H1 (cell line): ENCODE measurements around the gene BCAR3. TPM values are rescaled to one million over a fixed set of nuclear protein-coding genes. Genes with fewer than 3 reads are reported as not detected.

Experiments
- CTCF ChIA-PET: fragments of 300-600 bp; sonication (Branson Sonifier 250); formaldehyde crosslinking; loops from one replicate; lab custom pipeline; 2021; ENCODE audit not compliant: partially characterized antibody; lab: Charles Lee
- POLR2A ChIA-PET: fragments of 300-600 bp; sonication (Branson Sonifier 250); formaldehyde crosslinking; loops from one replicate; lab custom pipeline; 2021; ENCODE audit warnings: inconsistent platforms; ENCODE audit not compliant: partially characterized antibody; lab: Charles Lee
- DNase-seq, 2 experiments: peaks; one replicate each; pipeline versions ENCODE4 v3.0.0 to v3.0.0-alpha.2; 2010 to 2022; ENCODE audit warnings: low spot score in 2 of 2, low read depth in 1 of 2, mixed read lengths in 1 of 2
- FAIRE-seq: peaks from 2 replicates; lab custom pipeline; 2011; peaks lifted over from hg19 to GRCh38; lab: Jason Lieb, UNC
- H2AFZ ChIP-seq: 2 replicates; pipeline ENCODE4 v1.8.1; 2012; ENCODE audit warnings: low read length, inconsistent platforms
- H2AK5ac ChIP-seq: 2 replicates; pipeline ENCODE4 v1.6.1; 2013; ENCODE audit warnings: low read depth, low read length
- H2BK120ac ChIP-seq: replicated peaks from 2 replicates; pipeline ENCODE3; 2013; ENCODE audit warnings: low read depth, low read length, inconsistent platforms
- H2BK12ac ChIP-seq: 2 replicates; pipeline ENCODE4 v1.6.1; 2013; ENCODE audit warnings: low read depth, low read length
- H2BK15ac ChIP-seq: 2 replicates; pipeline ENCODE4 v1.6.1; 2013; ENCODE audit warnings: low read length
- H2BK20ac ChIP-seq: 2 replicates; pipeline ENCODE4 v1.6.1; 2013; ENCODE audit warnings: low read length
- H2BK5ac ChIP-seq: 2 replicates; pipeline ENCODE4 v1.6.1; 2013; ENCODE audit warnings: low read depth, low read length
- H3K14ac ChIP-seq: 2 replicates; pipeline ENCODE4 v1.6.1; 2013; ENCODE audit warnings: inconsistent platforms; ENCODE audit not compliant: insufficient read length
- H3K18ac ChIP-seq: 2 replicates; pipeline ENCODE4 v1.6.1; 2013; ENCODE audit warnings: low read length; ENCODE audit errors: extremely low read depth
- H3K23ac ChIP-seq: 2 replicates; pipeline ENCODE4 v1.6.1; 2013; ENCODE audit warnings: inconsistent platforms; ENCODE audit not compliant: insufficient read length
- H3K23me2 ChIP-seq: 2 replicates; pipeline ENCODE4 v1.6.1; 2013; ENCODE audit warnings: low read depth, low read length
- H3K27ac ChIP-seq: 2 replicates; pipeline ENCODE4 v1.6.1; 2011; ENCODE audit warnings: low read depth, low read length, inconsistent platforms
- H3K27me3 ChIP-seq, 4 experiments: replicated peaks in 1 of 4; 1 replicate in 1 of 4; 2 replicates in 3 of 4; pipeline versions ENCODE4 v1.6.1 to v1.8.1; 2011 to 2013; ENCODE audit warnings: low read length in 3 of 4, mild to moderate bottlenecking in 3 of 4, inconsistent platforms in 2 of 4, mixed read lengths in 2 of 4, moderate library complexity in 1 of 4; ENCODE audit not compliant: control insufficient read depth in 3 of 4, insufficient read depth in 3 of 4; ENCODE audit errors: extremely low read depth in 1 of 4
- H3K36me3 ChIP-seq, 4 experiments: 2 replicates each; pipeline versions ENCODE4 v1.6.1 to v1.8.1; 2011 to 2013; ENCODE audit warnings: mild to moderate bottlenecking in 4 of 4, low read length in 3 of 4, moderate library complexity in 2 of 4, control low read depth in 1 of 4, inconsistent platforms in 1 of 4; ENCODE audit not compliant: insufficient read depth in 4 of 4, control insufficient read depth in 2 of 4
- H3K4ac ChIP-seq: replicated peaks from 2 replicates; pipeline ENCODE3; 2013; ENCODE audit warnings: low read length, low read depth, mixed read lengths, inconsistent platforms; ENCODE audit not compliant: insufficient read length
- H3K4me1 ChIP-seq, 4 experiments: replicated peaks in 1 of 4; 1 replicate in 1 of 4; 2 replicates in 3 of 4; pipeline versions ENCODE4 v1.6.1 to v1.8.1; 2011 to 2013; ENCODE audit warnings: low read length in 3 of 4, inconsistent platforms in 2 of 4, mixed read lengths in 1 of 4; ENCODE audit not compliant: insufficient read depth in 4 of 4, control insufficient read depth in 3 of 4
- H3K4me2 ChIP-seq, 2 experiments: 2 replicates each; pipeline versions ENCODE4 v1.6.1 to v1.8.1; 2011 to 2013; ENCODE audit warnings: low read depth in 2 of 2, low read length in 2 of 2, control low read depth in 1 of 2, inconsistent platforms in 1 of 2, mild to moderate bottlenecking in 1 of 2; ENCODE audit not compliant: insufficient read depth in 1 of 2
- H3K4me3 ChIP-seq, 4 experiments: fragments of 200-600, 300-600 bp in 1 of 4; sonication (generic), shearing (Covaris generic), sonication (Bioruptor Twin) in 1 of 4; 2 replicates each; pipeline versions ENCODE4 v1.5.1 to v1.8.1; 2011 to 2016; ENCODE audit warnings: low read length in 4 of 4, low read depth in 3 of 4, control low read depth in 2 of 4, inconsistent platforms in 2 of 4, mild to moderate bottlenecking in 2 of 4, mixed read lengths in 1 of 4, moderate library complexity in 1 of 4; ENCODE audit not compliant: insufficient read depth in 2 of 4; ENCODE audit errors: extremely low read depth in 1 of 4
- H3K56ac ChIP-seq: replicated peaks from 2 replicates; pipeline ENCODE3; 2013; ENCODE audit warnings: low read depth, mild to moderate bottlenecking, mixed read lengths, low read length, inconsistent platforms; ENCODE audit not compliant: insufficient read length
- H3K79me1 ChIP-seq: 2 replicates; pipeline ENCODE4 v1.6.1; 2013; ENCODE audit warnings: low read depth, low read length, control low read depth
- H3K79me2 ChIP-seq, 2 experiments: 2 replicates each; pipeline versions ENCODE4 v1.6.1 to v1.8.1; 2012 to 2013; ENCODE audit warnings: low read length in 2 of 2, mild to moderate bottlenecking in 2 of 2, inconsistent platforms in 1 of 2; ENCODE audit not compliant: insufficient read depth in 2 of 2, control insufficient read depth in 1 of 2
- H3K9ac ChIP-seq, 4 experiments: replicated peaks in 1 of 4; 1 replicate in 1 of 4; 2 replicates in 3 of 4; pipeline versions ENCODE4 v1.6.1 to v1.8.1; 2011 to 2013; ENCODE audit warnings: low read depth in 3 of 4, low read length in 3 of 4, control low read depth in 2 of 4, mild to moderate bottlenecking in 2 of 4, moderate library complexity in 2 of 4, inconsistent platforms in 1 of 4; ENCODE audit errors: extremely low read depth in 1 of 4
- H3K9me3 ChIP-seq, 2 experiments: 2 replicates each; pipeline versions ENCODE4 v1.6.1 to v1.8.1; 2012 to 2013; ENCODE audit warnings: mild to moderate bottlenecking in 2 of 2, moderate library complexity in 2 of 2, control low read depth in 1 of 2, inconsistent platforms in 1 of 2, low read depth in 1 of 2, low read length in 1 of 2, mixed read lengths in 1 of 2; ENCODE audit not compliant: insufficient read depth in 2 of 2
- H4K20me1 ChIP-seq, 2 experiments: replicated peaks in 1 of 2; 2 replicates each; pipeline versions ENCODE3 to v1.8.1; 2011 to 2013; ENCODE audit warnings: inconsistent platforms in 2 of 2, low read length in 2 of 2, mild to moderate bottlenecking in 1 of 2; ENCODE audit not compliant: insufficient read depth in 2 of 2, control insufficient read depth in 1 of 2
- H4K5ac ChIP-seq: 2 replicates; pipeline ENCODE4 v1.6.1; 2013; ENCODE audit warnings: low read length, low read depth, mixed read lengths, inconsistent platforms; ENCODE audit not compliant: insufficient read length
- H4K8ac ChIP-seq: 2 replicates; pipeline ENCODE4 v1.8.0; 2013; ENCODE audit warnings: mild to moderate bottlenecking, moderate library complexity, low read length, inconsistent platforms; ENCODE audit not compliant: insufficient read depth; ENCODE audit errors: extremely low read depth
- H4K91ac ChIP-seq: replicated peaks from 2 replicates; pipeline ENCODE3; 2013; ENCODE audit warnings: low read length, mixed read lengths, inconsistent platforms; ENCODE audit not compliant: insufficient read length
- CBX5 ChIP-seq: fragments of 300-800, 300-1000 bp; sonication (generic); IDR thresholded peaks from 2 replicates; pipeline ENCODE4 v1.7.1; 2016; ENCODE audit warnings: antibody characterized with exemption, low read length, low read depth
- CHD1 ChIP-seq: IDR thresholded peaks from 2 replicates; pipeline ENCODE4 v1.6.1; 2012; ENCODE audit warnings: low read depth, low read length, improper control_type of control experiment
- JUN ChIP-seq: IDR thresholded peaks from 2 replicates; pipeline ENCODE4 v1.6.1; 2011; ENCODE audit warnings: low read depth, mild to moderate bottlenecking, improper control_type of control experiment, low read length
- PHF8 ChIP-seq: fragments of 200-600 bp; sonication (generic); conservative IDR thresholded peaks from 2 replicates; pipeline ENCODE4 v1.7.1; 2012; ENCODE audit warnings: low read depth, mild to moderate bottlenecking, inconsistent platforms, low read length, moderate library complexity
- POLR2AphosphoS5 ChIP-seq: IDR thresholded peaks from 2 replicates; pipeline ENCODE4 v1.6.1; 2011; ENCODE audit warnings: low read depth, low read length
- RBBP5 ChIP-seq: IDR thresholded peaks from 2 replicates; pipeline ENCODE4 v1.7.1; 2012; ENCODE audit warnings: low read depth, mild to moderate bottlenecking, inconsistent platforms, low read length, moderate library complexity, borderline replicate concordance
- SAP30 ChIP-seq: fragments of 300-600 bp; sonication (generic); IDR thresholded peaks from 2 replicates; pipeline ENCODE4 v1.7.1; 2012; ENCODE audit warnings: low read length, moderate library complexity, mild to moderate bottlenecking, inconsistent platforms; ENCODE audit not compliant: insufficient read depth, insufficient replicate concordance
- TAF1 ChIP-seq: IDR thresholded peaks from 2 replicates; pipeline ENCODE4 v1.6.1; 2011; ENCODE audit warnings: mild to moderate bottlenecking, low read depth, low read length
- WGBS, 2 experiments: shearing (Covaris generic) in 1 of 2; methylation state at CpG; one replicate each; pipeline versions ENCODE4 v1.1.6 to v1.1.7; 2013 to 2015; ENCODE audit warnings: low lambda C conversion rate in 2 of 2, mixed read lengths in 2 of 2, inconsistent platforms in 1 of 2, low coverage in 1 of 2, missing lambda C conversion rate in 1 of 2; ENCODE audit not compliant: insufficient replicate concordance in 2 of 2, insufficient coverage in 1 of 2, insufficient read length in 1 of 2; ENCODE audit errors: extremely low coverage in 1 of 2, missing lambda C conversion rate in 1 of 2; 5-methylcytosine and 5-hydroxymethylcytosine counted together
- polyA plus RNA-seq, 7 experiments: library from polyadenylated mRNA; depleted of rRNA in 3 of 7; stranded (reverse) in 5 of 7; unstranded in 2 of 7; fragments of >200 nt in 5 of 7; fragments of 200-250 nt in 2 of 7; gene quantifications; 1 replicate in 5 of 7; 2 replicates in 1 of 7; 4 replicates in 1 of 7; pipeline versions ENCODE4 v1.2.1 to v1.2.3, GENCODE V29; 2011 to 2013; ENCODE audit warnings: missing spikeins in 2 of 7, mixed read lengths in 2 of 7
- total RNA-seq: library from RNA; stranded (reverse); fragmentation: NEBNext Ultra II Directional; extraction: Animal tissue kit (Norgen Biotek cat#: 25700); gene quantifications from 2 replicates; pipeline ENCODE4 v1.2.1, GENCODE V29; 2021

Gene BCAR3
- total and polyA plus RNA-seq, 2 of the 8 experiments (the other 6 are each of a cell fraction or from before 2014, with no cell fraction given): 5.6 to 9.2 TPM

GRCh38 chr1:93600663-93601062 lies 81.0 kb downstream of the BCAR3 start:
- Histone ChIP-seq H3K18ac (no peak overlapping the region), H2BK15ac (0 out of 2 replicates have a peak overlapping the region, but pooled peaks have one; percentile 47), H3K27ac (no peak overlapping the region), H3K4me3 (no peak overlapping the region), H3K4me2 (no peak overlapping the region), H4K8ac (no peak overlapping the region; the same call in 1 of the 2 replicates), H3K56ac (no peak overlapping the region), H3K9me3 (no peaks in the 10 kb centered on the region), H4K91ac (no peak overlapping the region), H2AFZ (no peak overlapping the region), H2AK5ac (peak overlapping the region; percentile 55; the same call in 1 of the 2 replicates), H2BK20ac (no peak overlapping the region), H4K20me1 (no peaks in the 10 kb centered on the region), H3K79me2 (no peaks in the 10 kb centered on the region; a peak in 1 of 4 replicates), H3K36me3 (no peaks in the 10 kb centered on the region), H3K23me2 (no peaks in the 10 kb centered on the region), H3K4ac (no peak overlapping the region), H4K5ac (no peak overlapping the region), H2BK12ac (no peak overlapping the region), H3K4me1 (peaks cover 0 to 6% (median 3%) of the 10 kb centered on the region in 4 experiments; a peak in 4 of 7 replicates), H2BK5ac (no peak overlapping the region), H3K9ac (no peak overlapping the region), H3K27me3 (no peaks in the 10 kb centered on the region), H2BK120ac (no peak overlapping the region), H3K14ac (no peak overlapping the region), H3K23ac (no peak overlapping the region), H3K79me1 (no peaks in the 10 kb centered on the region; the same call in 1 of the 2 replicates)
- FAIRE-seq (no peak), DNase-seq (no peak)
- 86% methylated on average over 2 of the region's 2 CpGs; no CpG with 5 or more reads in 1 of the 2 experiments for WGBS, 2 experiments
- TF ChIP-seq POLR2AphosphoS5 (no peak), PHF8 (no peak), CHD1 (no peak), RBBP5 (no peak), TAF1 (no peak), JUN (no peak), CBX5 (no peak), SAP30 (no peak)
- CTCF ChIA-PET: interaction anchor here (1.0 to 1.9 kb wide), 3 partner anchors 13 to 243 kb away, joined by 3 to 4 read pairs (median 3); no protein-coding TSS in a partner anchor
- POLR2A ChIA-PET: interaction anchor here (1.3 to 1.8 kb wide), 3 partner anchors 12 to 17 kb away, joined by 3 to 6 read pairs (median 3); no protein-coding TSS in a partner anchor
